DND-41 (cell line): ENCODE measurements around the gene MFAP3L.
A peak's percentile ranks its signal among the peaks of the same experiment; 100 is the strongest.

Experiments used
- ATAC-seq: fragments of 200-7000 bp; cut with Tn5 transposase; 3 replicates; pipeline ENCODE4 v1.9.1; 2021; ENCODE audit warnings: low read depth; ENCODE audit not compliant: insufficient read depth
- DNase-seq: peaks from one replicate; pipeline ENCODE4 v3.0.0-alpha.2; 2020
- H2AFZ ChIP-seq: 2 replicates; pipeline ENCODE4 v1.6.0; 2012; ENCODE audit warnings: low read depth, low read length
- H3K27ac ChIP-seq: 2 replicates; pipeline ENCODE4 v1.5.1; 2012; ENCODE audit warnings: low read length, inconsistent platforms
- H3K27me3 ChIP-seq: fragments of 200-600 bp; sonication (generic); 2 replicates; pipeline ENCODE4 v1.6.0; 2012; ENCODE audit warnings: low read length, mild to moderate bottlenecking, inconsistent platforms; ENCODE audit not compliant: insufficient read depth, poor library complexity
- H3K36me3 ChIP-seq: 2 replicates; pipeline ENCODE4 v1.5.1; 2012; ENCODE audit warnings: low read length, inconsistent platforms; ENCODE audit not compliant: insufficient read depth
- H3K4me1 ChIP-seq: 2 replicates; pipeline ENCODE4 v1.5.1; 2012; ENCODE audit warnings: mild to moderate bottlenecking, low read length; ENCODE audit not compliant: insufficient read depth
- H3K4me2 ChIP-seq: 2 replicates; pipeline ENCODE4 v1.6.0; 2012; ENCODE audit warnings: mild to moderate bottlenecking, moderate library complexity, low read length, inconsistent platforms; ENCODE audit not compliant: insufficient read depth
- H3K4me3 ChIP-seq, 2 experiments: fragments of 200-600 bp in 1 of 2; shearing (Covaris generic) in 1 of 2; 2 replicates each; pipeline ENCODE4 v1.5.1; 2012 to 2016; ENCODE audit warnings: inconsistent platforms in 2 of 2, low read length in 2 of 2, mild to moderate bottlenecking in 2 of 2, low read depth in 1 of 2, moderate library complexity in 1 of 2
- H3K79me2 ChIP-seq: 2 replicates; pipeline ENCODE4 v1.6.0; 2012; ENCODE audit warnings: low read length, inconsistent platforms; ENCODE audit not compliant: insufficient read depth
- H3K9ac ChIP-seq: 2 replicates; pipeline ENCODE4 v1.6.0; 2012; ENCODE audit warnings: low read depth, mild to moderate bottlenecking, inconsistent platforms, low read length, moderate library complexity
- H3K9me3 ChIP-seq: 2 replicates; pipeline ENCODE4 v1.5.1; 2012; ENCODE audit warnings: low read length, moderate library complexity, mild to moderate bottlenecking, inconsistent platforms; ENCODE audit not compliant: insufficient read depth, severe bottlenecking
- H4K20me1 ChIP-seq: 2 replicates; pipeline ENCODE4 v1.6.0; 2012; ENCODE audit warnings: low read length; ENCODE audit not compliant: insufficient read depth
- EZH2 ChIP-seq: IDR thresholded peaks from 3 replicates; pipeline ENCODE4 v1.6.1; 2012; ENCODE audit warnings: borderline replicate concordance, low read depth, mild to moderate bottlenecking, moderate library complexity, low read length, inconsistent platforms; ENCODE audit not compliant: severe bottlenecking
- TF ChIP-seq, protein P1 (sequence below): IDR thresholded peaks from 2 replicates; pipeline ENCODE4 v1.5.1; 2012; ENCODE audit warnings: borderline replicate concordance, low read length, moderate library complexity, mild to moderate bottlenecking; ENCODE audit not compliant: poor library complexity, severe bottlenecking; ENCODE audit errors: extremely low read depth

Gene MFAP3L

DNA sequence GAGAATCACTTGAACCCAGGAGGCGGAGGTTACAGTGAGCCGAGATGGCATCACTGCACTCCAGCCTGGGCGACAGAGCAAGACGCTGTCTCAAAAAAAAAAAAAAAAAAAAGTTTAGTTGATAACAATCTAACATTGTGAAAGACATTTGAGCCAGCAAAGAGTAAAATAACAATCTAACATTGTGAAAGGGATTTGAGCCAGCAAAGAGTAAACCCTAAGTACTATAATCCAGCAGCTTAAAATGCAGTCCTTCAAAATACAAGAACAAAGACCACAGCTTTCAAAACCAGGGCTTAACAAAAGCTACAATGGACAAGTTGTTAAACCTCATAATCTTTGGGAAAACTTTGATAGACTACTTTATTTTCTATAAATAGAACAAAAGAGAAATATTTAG is 16.9 kb downstream of the MFAP3L start:
- H3K4me1 ChIP-seq, result no peaks in the 10 kb centered on the region
- no peak for DNase-seq
- no peak for ATAC-seq
- no peak for TF ChIP-seq EZH2
- TF ChIP-seq, protein P1, sequence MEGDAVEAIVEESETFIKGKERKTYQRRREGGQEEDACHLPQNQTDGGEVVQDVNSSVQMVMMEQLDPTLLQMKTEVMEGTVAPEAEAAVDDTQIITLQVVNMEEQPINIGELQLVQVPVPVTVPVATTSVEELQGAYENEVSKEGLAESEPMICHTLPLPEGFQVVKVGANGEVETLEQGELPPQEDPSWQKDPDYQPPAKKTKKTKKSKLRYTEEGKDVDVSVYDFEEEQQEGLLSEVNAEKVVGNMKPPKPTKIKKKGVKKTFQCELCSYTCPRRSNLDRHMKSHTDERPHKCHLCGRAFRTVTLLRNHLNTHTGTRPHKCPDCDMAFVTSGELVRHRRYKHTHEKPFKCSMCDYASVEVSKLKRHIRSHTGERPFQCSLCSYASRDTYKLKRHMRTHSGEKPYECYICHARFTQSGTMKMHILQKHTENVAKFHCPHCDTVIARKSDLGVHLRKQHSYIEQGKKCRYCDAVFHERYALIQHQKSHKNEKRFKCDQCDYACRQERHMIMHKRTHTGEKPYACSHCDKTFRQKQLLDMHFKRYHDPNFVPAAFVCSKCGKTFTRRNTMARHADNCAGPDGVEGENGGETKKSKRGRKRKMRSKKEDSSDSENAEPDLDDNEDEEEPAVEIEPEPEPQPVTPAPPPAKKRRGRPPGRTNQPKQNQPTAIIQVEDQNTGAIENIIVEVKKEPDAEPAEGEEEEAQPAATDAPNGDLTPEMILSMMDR, result no peak
- H3K9ac ChIP-seq, result no peak overlapping the region
- no peaks in the 10 kb centered on the region for H3K9me3 ChIP-seq
- no peak overlapping the region for H3K4me3 ChIP-seq
- no peak overlapping the region for H3K4me2 ChIP-seq
- no peaks in the 10 kb centered on the region for H3K79me2 ChIP-seq
- no peak overlapping the region for H2AFZ ChIP-seq
- H3K36me3 ChIP-seq, result no peaks in the 10 kb centered on the region
- H4K20me1 ChIP-seq, result no peaks in the 10 kb centered on the region
- no peaks in the 10 kb centered on the region for H3K27me3 ChIP-seq
- no peak overlapping the region for H3K27ac ChIP-seq

DNA sequence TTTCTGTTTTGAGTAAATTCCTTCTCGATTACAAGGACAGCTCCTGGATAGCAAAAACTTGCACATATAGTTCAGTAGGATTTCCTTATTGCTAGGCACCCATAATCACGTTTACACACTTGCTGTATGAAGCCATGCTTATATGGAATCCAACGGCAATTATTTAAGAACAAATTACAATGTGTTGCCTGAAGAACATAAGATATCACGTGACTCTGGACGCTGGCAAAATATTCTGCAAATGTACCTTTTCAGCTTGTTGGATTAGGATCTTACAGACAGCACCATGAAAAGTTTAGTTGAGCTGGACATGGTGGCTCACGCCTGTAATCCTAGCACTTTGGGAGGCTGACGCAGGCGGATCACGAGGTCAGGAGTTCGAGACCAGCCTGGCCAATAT is 17.4 kb downstream of the MFAP3L start:
- no peak for ATAC-seq
- H3K27me3 ChIP-seq, result no peaks in the 10 kb centered on the region
- no peaks in the 10 kb centered on the region for H3K9me3 ChIP-seq
- H3K36me3 ChIP-seq, result no peaks in the 10 kb centered on the region
- no peaks in the 10 kb centered on the region for H4K20me1 ChIP-seq
- no peak overlapping the region for H2AFZ ChIP-seq
- no peak overlapping the region for H3K4me3 ChIP-seq
- H3K9ac ChIP-seq, result no peak overlapping the region
- no peaks in the 10 kb centered on the region for H3K4me1 ChIP-seq
- no peaks in the 10 kb centered on the region for H3K79me2 ChIP-seq
- DNase-seq, result no peak
- H3K27ac ChIP-seq, result no peak overlapping the region
- TF ChIP-seq, protein P1, result no peak
- TF ChIP-seq EZH2, result no peak
- no peak overlapping the region for H3K4me2 ChIP-seq

DNA sequence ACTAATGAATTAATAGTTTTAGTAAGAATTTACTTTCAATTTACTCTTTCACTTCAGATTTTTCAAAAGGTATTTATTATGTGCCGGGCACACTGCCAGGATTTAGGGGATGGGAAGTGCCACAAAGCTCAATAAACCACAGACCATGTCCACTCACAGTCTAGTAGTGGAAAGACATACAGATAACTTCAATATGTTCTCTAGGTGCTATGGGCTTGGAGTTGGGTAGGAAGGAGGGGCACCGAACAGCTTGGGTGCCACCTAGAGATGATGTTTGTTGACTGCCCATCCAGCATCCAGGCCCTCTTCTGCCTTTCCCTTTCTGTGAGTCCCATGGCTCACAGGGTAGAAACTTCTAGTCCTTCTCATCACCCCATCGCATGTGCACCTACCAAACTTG is 17.8 kb downstream of the MFAP3L start:
- H2AFZ ChIP-seq, result no peak overlapping the region
- H3K36me3 ChIP-seq, result no peaks in the 10 kb centered on the region
- H3K9ac ChIP-seq, result no peak overlapping the region
- no peak overlapping the region for H3K4me3 ChIP-seq
- H3K27ac ChIP-seq, result no peak overlapping the region
- H3K4me1 ChIP-seq, result no peaks in the 10 kb centered on the region
- no peak for ATAC-seq
- H3K79me2 ChIP-seq, result no peaks in the 10 kb centered on the region
- H3K9me3 ChIP-seq, result no peaks in the 10 kb centered on the region
- H3K27me3 ChIP-seq, result no peaks in the 10 kb centered on the region
- no peak for DNase-seq
- no peaks in the 10 kb centered on the region for H4K20me1 ChIP-seq
- no peak overlapping the region for H3K4me2 ChIP-seq
- TF ChIP-seq EZH2, result no peak
- TF ChIP-seq, protein P1, result peak; percentile 22

DNA sequence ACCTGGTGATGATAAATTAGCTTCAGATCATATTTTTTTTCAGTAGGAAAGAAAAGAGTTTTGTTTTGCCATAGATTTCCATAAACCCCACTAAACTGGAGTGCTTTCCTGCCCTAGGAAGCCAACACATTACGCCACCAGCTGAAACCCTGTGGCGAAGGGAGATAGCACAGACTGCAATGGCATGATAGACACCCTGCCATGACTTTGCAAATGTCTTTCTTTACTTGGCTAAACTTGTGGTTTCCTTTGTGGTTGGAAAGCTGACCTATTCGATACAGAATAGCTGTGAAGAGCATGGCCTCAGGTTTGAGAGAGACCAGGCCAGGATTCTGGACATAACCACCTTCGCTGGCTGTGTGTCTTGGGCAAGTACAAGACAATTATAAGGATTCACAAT is 19.1 kb downstream of the MFAP3L start:
- DNase-seq (no peak), ATAC-seq (no peak)
- Histone ChIP-seq H2AFZ (no peak overlapping the region), H3K4me1 (no peaks in the 10 kb centered on the region), H3K27ac (no peak overlapping the region), H3K9me3 (no peaks in the 10 kb centered on the region), H3K36me3 (no peaks in the 10 kb centered on the region), H3K27me3 (no peaks in the 10 kb centered on the region), H3K9ac (no peak overlapping the region), H3K79me2 (no peaks in the 10 kb centered on the region), H3K4me2 (no peak overlapping the region), H4K20me1 (no peaks in the 10 kb centered on the region), H3K4me3 (no peak overlapping the region)
- TF ChIP-seq, protein P1, result no peak
- TF ChIP-seq EZH2, result no peak
